Measurements from ENCODE around the gene SPIB.

GRCh38 chr19:50393589-50393988 is 25.1 kb upstream of the SPIB start:
- TF ChIP-seq POLR2A (IDR thresholded peaks at IDR 0.05; ENCODE audit: low read depth, low read length) (no peak), TAF1 (IDR thresholded peaks at IDR 0.05; ENCODE audit: low read depth, low read length) (no peak), SPI1 (IDR thresholded peaks at IDR 0.05; ENCODE audit: low read depth, low read length) (no peak)

All from GM12891 (cell line).